ENCODE results near the gene LYRM7.
"Not testable (repeated sequence)": the region's sequence is repeated elsewhere in the genome, so short reads cannot be mapped to it uniquely, and the experiment has no call there.

LYRM7 gene

DNA sequence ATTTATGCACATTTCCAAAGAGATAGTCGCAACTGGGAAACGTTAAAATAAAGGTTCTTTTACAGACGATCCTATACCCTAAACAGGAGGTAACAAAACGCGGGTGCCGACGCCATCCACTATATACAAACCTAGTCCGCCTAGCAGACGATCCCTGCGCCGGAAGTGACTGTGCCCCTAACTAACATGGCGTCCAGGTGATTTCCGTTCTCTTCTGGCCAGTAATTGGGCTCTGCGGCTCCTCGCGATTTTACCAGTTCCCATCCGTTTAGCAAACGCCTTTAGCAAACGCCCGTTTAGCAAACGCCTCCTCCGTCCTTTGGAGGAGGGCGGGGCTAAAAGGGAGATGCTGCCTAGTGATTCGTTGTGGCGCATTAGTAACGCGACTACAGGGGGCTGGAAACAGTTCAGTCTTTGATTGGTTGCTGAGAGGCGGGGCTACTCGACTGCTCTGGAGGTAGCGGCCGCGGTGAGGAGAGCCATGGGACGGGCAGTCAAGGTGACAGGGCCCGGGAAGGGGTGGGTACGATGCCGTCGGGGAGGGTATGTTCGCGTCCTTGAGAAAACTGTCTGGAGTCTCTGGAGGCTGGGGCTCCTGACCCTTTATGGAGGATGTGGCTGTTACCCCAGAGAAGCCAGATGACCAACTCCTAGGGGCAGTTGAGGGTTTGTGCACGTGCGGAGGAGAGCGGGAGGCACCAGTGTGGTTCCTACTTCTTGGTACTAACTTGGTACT, at the start of gene LYRM7:
Gene LYRM7, plus strand, starts transcription at position 405 of the 736 bp plus-strand sequence. Its CDS starts 77 bp downstream, at position 482.
- peak; percentile 98 for DNase-seq

DNA sequence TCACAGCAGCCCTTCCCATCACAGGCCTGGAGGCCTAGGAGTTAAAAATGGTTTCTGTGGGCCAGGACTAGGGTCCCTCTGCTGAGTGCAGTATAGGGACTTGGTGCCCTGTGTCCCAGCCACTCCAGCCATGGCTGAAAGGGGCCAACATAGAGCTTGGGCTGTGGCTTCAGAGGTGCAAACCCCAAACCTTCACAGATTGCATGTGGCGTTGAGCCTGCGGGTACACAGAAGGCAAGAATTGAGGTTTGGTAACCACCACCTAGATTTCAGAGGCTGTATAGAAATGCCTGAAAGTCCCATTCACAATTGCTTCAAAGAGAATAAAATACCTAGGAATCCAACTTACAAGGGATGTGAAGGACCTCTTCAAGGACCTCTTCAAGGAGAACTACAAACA, 43.5 kb upstream of the LYRM7 start:
- DNase-seq: not testable (repeated sequence)

DNA sequence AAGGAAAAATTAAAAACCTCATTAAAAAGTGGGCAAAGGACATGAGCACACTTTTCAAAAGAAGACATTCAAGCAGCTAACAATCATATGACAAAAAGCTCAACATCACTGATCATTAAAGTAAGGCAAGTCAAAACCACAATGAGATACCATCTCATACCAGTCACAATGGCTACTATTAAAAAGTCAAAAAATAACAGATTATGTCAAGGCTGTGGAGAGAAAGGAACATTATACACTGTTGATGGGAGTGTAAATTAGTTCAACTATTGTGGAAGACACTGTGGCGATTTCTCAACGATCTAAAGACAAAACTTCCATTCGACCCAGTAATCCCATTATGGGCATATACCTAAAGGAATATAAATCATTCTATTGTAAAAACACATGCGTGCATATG, 41.4 kb upstream of the LYRM7 start:
- DNase-seq: no peak

DNA sequence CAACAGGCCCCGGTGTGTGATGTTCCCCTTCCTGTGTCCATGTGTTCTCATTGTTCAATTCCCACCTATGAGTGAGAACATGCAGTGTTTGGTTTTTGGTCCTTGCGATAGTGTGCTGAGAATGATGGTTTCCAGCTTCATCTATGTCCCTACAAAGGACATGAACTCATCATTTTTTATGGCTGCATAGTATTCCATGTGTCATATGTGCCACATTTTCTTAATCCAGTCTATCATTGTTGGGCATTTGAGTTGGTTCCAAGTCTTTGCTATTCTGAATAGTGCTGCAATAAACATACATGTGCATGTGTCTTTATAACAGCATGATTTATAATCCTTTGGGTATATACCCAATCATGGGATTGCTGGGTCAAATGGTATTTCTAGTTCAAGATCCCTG, 37.7 kb upstream of the LYRM7 start:
- DNase-seq: not testable (repeated sequence)

DNA sequence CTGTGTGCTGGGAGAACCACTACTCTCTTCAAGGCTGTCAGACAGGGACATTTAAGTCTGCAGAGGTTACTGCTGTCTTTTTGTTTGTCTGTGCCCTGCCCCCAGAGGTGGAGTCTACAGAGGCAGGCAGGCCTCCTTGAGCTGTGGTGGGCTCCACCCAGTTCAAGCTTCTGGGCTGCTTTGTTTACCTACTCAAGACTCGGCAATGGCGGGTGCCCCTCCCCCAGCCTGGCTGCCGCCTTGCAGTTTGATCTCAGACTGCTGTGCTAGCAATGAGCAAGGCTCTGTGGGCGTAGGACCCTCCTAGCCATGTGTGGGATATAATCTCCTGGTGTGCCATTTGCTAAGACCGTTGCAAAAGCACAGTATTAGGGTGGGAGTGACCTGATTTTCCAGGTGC, 32.3 kb upstream of the LYRM7 start:
- DNase-seq: not testable (repeated sequence)

DNA sequence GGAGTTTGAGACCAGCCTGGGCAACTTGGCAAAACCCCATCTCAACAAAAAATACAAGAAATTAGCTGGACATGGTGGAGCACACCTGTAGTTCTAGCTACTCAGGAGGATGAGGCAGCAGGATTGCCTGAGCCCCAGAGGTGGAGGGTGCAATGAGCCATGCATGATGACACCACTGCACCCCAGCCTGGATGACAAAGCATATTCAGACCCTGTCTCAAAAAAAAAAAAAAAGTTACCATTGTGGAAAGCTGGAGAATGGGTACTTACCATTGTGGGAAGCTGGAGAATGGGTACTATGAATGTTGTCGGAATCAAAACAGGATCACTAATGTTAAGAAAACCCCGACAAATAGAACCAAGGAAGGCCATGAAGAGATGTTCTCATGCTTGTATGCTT, 31.4 kb upstream of the LYRM7 start:
- DNase-seq: no peak

DNA sequence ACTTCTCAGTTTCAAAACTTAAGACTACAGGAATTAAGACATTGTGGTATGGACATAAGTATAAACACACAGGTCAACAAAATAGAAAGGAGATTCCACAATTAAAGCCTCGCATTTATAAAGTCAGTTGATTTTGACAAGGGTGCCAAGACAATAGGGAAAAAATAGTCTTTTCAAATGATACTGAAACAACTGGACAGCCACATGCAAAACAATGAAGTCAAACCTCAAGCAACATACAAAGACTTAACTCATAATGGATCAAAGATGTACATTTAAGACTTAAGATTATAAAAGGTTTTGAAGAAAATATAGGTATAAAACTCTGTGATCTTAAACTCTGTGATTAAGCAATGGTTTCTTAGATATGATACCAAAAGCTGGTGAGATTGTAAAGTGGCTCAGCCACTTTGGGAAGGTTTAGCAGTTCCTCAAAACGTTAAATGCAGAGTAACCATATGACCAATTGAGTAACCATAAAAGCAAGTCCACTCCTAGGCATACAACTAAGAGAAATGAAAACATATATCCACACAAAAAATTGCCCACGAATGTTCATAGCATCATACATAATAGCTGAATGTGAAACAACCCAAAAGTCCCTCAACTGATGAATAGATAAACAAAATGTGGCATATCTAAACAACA, 27.6 kb upstream of the LYRM7 start:
- DNase-seq: no peak

DNA sequence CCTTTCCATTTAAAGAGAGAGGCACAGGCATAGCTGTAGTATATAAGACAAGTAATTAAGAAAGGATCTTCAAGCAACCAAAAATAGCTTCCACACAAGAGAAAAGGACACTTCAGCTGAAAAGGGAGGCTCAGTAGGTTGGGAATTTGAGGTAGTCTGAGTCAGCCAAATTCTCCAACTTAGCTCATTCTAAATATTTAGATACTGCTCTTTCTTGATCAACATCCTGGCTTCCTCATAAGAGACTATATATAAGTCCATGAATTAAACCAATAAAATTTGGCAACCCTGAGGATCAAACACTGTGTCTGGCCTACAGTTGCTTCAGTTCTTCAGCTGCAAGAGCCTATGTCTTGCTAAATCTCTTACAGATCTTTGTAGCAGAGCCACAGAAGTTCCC, 23.5 kb upstream of the LYRM7 start:
- no peak for DNase-seq

DNA sequence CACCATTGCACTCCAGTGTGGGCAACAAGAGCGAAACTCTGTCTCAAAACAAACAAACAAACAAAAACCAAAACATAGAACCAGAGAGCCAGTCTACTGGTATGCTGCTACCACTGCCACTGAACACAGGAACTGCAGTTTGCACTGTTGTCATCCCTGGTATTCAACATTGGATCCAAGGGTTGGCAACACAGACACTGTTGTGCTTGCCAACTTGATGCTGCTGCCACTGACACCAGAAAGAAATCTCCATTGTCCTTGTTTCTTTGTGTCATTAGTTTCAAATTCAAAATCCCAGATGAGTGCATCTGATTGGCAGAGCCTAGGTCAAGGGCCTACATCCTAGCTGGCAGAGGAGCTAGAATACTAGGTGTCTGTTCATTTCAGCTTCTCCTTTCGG, 21.9 kb upstream of the LYRM7 start:
- no peak for DNase-seq

DNA sequence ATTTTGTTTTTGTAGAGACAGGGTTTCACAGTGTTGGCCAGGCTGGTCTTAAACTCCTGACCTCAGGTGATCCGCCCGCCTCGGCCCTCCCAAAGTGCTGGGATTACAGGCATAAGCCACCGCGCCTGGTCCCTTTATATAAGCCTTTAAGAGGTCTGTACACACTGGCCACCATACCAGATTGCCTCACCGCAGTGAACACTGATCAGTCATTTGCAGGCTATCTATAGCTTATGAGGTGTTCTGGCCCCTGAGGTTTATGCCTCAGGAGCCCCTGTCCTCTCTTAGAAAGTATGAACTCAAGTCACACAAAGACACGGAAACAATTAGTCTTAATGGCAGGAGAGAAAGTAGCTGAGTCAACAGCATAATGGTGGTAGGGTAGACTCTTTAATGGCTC, 20.3 kb upstream of the LYRM7 start:
- DNase-seq: no peak

DNA sequence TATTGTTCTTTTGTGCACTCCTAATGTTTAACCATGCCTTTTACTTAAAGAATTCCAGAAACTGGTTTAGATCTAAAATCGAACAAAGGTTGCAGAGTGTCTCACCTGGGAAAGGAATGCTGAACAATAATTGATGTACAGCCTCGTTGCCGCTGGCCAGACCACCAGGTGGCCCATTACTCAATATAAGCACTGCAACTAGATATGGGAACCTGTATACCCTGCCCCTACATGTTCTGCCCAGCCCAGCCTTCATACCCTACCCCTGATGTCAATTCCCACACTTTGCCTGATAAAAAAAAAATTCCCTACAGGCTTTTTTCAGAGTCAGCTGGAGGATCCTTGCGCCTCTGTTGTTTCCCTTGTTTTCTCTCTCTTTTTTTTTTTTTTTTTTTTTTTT, 19.5 kb upstream of the LYRM7 start:
- DNase-seq: no peak

DNA sequence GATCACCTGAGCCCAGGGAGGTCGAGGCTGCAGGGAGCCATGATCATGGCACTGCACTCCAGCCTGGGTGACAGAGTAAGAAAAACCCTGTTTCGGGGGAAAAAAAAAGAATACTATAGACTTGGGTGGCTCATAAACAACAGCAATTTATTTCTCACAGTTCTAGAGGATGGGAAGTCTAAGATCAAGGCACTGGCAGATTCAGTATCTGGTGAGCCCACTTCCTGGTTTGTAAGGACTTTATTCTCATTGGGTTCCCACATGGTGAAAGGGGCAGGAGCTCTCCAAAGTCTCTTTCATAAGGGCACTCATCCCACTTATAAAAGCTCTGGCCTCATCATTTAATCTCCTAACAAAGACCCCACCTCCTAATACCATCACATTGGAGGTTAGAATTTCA, 14.4 kb upstream of the LYRM7 start:
- no peak for DNase-seq

DNA sequence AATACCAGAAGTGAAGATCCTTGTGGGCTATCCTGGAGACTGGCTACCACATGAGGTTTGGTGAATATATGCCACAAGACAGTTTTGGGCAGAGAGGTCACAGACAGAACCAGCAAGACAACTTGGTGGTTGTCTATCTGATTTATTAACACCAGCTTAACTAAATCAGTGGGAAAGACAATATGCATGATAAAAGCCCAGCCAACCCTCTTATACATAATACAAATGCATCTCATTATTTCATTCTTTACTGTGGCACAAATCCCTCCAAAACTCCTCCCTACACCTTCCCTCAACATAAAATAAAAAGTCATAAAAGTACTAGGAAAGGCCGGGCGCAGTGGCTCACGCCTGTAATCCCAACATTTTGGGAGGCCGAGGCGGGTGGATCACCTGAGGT, 13.8 kb upstream of the LYRM7 start:
- no peak for DNase-seq

DNA sequence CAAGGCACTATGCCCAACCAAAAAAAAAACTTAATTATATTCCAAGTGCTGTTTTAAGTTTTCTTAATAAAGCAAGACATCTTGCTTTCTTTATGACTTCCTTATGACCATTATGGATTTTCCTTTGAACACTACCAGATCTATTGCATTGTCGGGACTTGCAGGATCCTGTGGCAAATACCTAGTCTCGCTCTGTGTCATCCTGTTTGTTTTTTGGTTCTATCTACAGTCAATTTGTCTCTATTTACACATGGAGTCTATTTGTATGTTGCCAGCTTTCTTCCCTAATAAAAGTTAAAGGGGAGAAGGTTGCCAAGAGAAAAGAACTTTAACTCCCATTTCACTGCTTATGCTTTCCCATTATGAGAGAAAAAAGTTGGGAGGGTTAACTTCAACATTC, 10.6 kb upstream of the LYRM7 start:
- DNase-seq: no peak

DNA sequence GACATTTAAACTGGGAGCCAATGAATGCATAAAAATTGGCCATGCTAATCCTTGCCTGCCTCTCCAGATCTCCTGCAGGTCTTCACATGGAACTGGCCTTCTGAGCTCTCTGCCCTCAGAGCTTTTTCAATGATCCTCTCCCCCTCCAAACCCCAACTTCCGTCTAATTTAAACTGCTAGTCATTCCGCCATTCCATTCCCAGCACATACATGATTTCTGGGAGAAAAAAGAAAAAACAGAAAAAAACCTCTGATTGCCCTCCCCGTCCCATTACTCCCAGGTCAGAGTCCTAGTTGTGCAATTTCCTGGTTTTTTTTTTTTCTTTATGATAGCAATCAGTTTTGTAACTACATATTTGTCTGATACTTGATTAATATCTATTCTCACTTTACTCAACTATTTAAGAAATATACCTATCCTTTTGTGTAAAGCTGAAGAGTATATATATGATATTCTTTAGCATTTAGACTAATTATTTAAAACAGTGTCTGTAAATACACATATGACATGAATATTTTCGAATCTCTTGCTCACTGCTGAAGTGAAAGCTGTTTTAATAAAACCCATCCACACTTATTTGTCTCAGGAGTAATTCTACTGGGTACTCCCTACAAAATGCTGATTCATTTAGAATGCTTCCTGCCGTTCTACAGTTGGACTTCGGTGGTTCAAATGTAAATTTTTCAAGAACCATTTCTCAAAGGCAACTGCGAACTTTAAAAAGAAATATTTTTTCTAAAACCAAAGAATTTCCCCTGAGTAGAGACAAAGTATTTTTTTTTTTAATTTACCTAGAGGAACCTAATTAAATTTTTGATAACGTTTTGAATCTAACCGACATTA, 7.2 kb upstream of the LYRM7 start:
- peak; percentile 3 for DNase-seq

DNA sequence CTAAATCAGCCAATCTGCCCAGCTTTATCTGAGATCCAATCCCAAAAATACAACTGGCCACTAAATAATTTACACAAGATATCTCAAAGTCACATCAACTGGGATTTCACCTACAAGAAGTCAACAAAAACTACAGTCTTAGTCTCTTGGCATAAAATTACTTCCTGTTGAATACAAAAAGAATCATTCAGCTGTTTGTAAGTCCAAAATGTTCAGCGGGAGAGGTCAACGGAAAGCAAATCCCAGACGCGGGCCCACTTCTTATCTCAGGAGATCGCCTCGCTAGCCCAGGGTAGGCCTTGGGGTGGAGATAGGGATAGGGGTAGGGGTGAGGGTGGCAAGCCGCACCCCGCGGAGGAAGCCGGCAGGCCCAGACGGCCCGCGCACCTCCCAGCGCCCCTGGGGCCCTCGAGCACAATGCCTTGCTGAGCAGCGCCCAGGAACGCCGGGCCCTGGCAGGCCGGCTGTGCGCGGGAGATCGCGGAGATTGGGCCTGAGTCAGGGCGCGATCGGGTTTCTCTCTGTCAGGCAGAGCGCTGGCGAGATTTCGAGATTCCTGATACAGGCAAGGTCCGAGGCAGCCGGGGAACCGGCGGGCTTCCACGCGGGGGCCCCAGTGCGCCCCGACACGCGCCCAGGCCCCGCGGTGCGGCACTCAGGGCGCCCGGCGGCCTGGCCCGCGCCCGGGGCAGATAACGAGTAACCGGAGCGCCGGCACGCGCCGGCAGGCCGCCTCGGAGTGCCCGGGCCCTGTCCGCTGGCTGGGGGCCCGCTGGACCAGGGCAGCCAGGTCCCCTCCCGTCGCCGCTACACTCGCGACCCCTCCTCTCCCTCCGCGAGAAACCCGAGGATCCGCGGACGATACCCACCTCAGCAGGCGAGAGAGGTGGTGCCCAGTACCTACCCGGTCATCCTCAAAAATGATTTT, 6.3 kb upstream of the LYRM7 start:
- DNase-seq: peak; percentile 30

DNA sequence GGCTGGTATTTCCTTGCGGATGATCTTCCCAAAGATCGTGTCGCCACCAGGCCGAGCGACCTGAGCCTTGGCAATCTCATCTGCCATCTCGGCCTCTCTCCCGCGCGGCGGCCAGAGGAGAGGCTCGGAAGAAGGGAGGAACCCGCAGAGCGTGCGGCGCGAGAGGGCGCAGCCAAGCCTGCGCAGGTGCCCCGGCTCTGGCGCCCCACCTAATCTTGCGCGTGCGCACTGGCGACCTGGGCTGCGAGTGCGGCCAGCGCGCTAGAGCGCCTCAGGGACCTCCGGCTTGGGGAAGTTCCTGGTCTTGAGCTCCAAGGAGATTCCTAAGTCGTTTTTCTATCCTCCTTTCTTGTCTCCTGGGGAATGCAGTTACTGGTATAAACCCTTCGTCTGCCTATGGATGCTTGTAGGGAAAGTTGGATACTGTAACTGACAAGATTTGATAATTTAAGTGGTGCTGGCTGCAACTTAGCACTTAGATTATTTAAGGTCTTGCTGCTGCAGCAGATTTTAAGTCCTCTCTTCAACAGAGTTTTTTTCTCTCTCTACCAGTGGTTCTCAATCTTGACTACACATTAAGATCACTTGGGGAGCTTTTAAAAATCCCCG, 5.5 kb upstream of the LYRM7 start, which contains the start of gene HINT1:
Gene HINT1, minus strand, starts transcription at position 138 of the 609 bp plus-strand sequence. Its CDS starts 51 bp downstream, at position 87.
- DNase-seq: peak; percentile 70

DNA sequence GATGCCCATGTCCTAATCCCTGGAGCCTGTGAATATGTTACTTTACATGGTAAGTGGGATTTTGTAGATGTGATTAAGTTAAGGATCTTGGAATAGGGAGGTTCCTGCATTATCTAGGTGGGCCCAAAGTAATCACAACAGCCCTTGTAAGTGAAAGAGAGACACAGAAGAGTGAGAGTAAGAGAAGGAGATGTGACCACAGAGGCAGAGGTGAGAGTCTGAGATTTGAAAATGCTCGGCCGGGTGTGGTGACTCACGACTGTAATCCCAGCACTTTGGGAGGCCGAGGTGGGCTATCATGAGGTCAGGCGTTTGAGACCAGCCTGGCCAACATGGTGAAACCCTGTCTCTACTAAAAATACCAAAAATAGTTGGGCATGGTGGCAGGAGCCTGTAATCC, 3.1 kb upstream of the LYRM7 start:
- DNase-seq: no peak

DNA sequence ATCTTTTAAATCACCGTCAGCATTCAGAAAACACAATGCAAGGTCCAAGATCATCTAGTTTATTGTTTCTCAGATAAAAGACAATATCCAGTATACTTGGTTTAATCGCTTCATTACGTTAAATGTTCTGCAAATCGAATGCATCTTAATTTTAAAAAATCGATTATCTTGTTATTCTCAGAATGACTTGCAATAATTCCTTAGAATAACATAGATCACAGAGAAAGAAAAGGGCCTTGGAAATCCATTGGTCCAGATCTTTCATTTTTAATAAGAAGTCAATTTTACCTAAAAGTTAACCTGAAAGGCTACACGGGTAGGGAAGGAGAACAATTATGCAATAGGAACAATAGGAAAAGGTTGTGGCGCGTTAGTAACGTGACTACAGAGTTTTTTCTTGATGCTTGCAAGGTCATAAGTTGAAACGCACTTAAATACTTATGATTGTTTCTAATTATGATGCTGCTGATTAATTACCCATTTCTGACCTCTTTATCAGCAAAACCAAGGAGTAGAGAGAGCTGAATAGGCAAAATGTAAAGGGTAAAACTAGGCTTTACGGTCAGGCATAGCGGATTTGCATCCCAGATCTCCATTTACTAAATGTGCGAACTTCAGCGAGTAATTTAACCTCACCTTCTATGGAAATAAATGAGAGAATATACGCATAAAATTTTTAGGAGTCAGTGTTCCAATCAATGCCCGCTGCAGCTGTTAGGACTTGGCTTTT, 769 bp upstream of the LYRM7 start:
- DNase-seq: no peak

DNA sequence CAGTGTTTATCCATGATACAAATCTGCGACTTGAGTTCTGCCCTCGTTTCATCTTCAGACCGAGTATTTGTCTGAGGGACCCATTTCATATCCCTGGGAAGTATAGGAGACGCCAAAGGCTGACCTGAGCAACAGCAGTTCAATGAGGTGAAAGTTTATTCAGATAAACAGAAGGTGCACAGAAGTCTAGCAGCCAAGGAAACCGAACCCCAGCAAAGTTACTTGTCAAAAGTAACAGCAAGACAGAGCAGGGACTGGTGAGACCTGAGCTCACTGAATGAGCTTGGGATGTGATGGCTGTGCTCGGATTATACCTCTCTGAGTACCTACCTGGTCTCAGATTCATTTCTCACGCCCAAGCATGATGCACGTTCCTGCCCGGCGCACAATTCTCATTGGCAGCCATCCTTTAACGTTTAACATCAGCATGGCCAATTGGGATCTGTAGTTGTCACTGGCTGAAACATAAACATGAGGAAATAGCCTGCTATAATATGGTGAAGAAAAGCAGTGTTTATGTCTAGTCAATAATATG, 599 bp downstream of the LYRM7 start:
- no peak for DNase-seq

DNA sequence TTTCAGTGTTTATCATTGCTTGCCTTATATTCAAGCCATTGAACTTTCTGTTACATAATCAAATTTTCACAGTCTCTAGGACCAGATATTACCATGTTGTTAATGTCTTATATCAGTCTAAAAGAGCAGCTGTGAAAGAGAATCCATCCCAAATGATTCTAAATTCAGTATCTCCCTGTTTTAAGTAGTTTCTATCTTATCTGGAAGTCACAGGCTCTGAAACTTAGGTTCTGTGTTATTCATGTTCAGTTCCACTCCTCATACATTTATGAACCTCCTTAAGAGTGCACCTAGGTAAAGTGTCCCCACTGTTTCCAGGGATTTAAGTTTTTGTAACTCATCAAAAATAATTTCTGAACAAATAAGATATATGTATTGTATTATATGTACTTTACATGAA, 9.7 kb downstream of the LYRM7 start:
- no peak for DNase-seq

All from NCI-H1694 treated with DMSO at 0.1 percent for 48 hours (cell line).